ENCODE measurements around the gene CCL21.

Gene CCL21

DNA sequence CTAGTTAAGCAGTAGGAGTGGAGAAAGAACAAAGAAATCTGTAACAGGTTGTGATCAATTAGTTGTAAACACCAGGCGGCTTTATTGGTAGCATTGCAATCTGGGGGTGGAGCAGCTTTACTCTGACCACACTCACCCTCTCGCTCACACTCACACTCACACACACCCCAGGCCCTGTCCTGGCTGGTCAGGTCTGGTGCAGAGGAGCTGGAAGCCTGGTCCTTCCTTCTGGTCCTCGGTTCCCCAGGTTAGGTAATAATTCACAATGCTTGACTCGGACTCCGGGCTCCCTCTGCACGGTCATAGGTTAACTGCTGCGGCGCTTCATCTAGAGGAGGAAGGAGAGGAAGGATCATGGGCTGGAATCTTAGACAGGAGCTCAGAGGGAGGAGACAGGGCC is 20.4 kb downstream of the CCL21 start:
- peaks cover 0 to 56% (median 31%) of the 10 kb centered on the region in 4 donors for H3K4me1 ChIP-seq
- DNase-seq, result no peak
- H3K27me3 ChIP-seq, result no peaks in the 10 kb centered on the region
- no peak overlapping the region for H3K27ac ChIP-seq
- intact Hi-C loops (cut with DNase I; ENCODE audit: low total_unique reads), result no loop called here
- H3K36me3 ChIP-seq, result peaks cover 0 to under 1% (median 0%) of the 10 kb centered on the region in 3 donors
- no peaks in the 10 kb centered on the region for H3K9me3 ChIP-seq
- H3K4me3 ChIP-seq, result no peak overlapping the region
- TF ChIP-seq, protein P1, sequence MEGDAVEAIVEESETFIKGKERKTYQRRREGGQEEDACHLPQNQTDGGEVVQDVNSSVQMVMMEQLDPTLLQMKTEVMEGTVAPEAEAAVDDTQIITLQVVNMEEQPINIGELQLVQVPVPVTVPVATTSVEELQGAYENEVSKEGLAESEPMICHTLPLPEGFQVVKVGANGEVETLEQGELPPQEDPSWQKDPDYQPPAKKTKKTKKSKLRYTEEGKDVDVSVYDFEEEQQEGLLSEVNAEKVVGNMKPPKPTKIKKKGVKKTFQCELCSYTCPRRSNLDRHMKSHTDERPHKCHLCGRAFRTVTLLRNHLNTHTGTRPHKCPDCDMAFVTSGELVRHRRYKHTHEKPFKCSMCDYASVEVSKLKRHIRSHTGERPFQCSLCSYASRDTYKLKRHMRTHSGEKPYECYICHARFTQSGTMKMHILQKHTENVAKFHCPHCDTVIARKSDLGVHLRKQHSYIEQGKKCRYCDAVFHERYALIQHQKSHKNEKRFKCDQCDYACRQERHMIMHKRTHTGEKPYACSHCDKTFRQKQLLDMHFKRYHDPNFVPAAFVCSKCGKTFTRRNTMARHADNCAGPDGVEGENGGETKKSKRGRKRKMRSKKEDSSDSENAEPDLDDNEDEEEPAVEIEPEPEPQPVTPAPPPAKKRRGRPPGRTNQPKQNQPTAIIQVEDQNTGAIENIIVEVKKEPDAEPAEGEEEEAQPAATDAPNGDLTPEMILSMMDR (IDR thresholded peaks at IDR 0.05), result no peak

GRCh38 chr9:34689116-34689470 is 20.8 kb downstream of the CCL21 start:
- no peak overlapping the region for H3K4me3 ChIP-seq
- H3K9me3 ChIP-seq, result no peaks in the 10 kb centered on the region
- H3K36me3 ChIP-seq, result peaks cover 0 to 4% (median 0%) of the 10 kb centered on the region in 3 donors
- H3K27me3 ChIP-seq, result no peaks in the 10 kb centered on the region
- no peak for DNase-seq
- TF ChIP-seq, protein P1 (IDR thresholded peaks at IDR 0.05), result no peak
- H3K4me1 ChIP-seq, result peaks cover 0 to 56% (median 31%) of the 10 kb centered on the region in 4 donors
- H3K27ac ChIP-seq, result no peak overlapping the region
- intact Hi-C loops (cut with DNase I; ENCODE audit: low total_unique reads), result no loop called here

DNA sequence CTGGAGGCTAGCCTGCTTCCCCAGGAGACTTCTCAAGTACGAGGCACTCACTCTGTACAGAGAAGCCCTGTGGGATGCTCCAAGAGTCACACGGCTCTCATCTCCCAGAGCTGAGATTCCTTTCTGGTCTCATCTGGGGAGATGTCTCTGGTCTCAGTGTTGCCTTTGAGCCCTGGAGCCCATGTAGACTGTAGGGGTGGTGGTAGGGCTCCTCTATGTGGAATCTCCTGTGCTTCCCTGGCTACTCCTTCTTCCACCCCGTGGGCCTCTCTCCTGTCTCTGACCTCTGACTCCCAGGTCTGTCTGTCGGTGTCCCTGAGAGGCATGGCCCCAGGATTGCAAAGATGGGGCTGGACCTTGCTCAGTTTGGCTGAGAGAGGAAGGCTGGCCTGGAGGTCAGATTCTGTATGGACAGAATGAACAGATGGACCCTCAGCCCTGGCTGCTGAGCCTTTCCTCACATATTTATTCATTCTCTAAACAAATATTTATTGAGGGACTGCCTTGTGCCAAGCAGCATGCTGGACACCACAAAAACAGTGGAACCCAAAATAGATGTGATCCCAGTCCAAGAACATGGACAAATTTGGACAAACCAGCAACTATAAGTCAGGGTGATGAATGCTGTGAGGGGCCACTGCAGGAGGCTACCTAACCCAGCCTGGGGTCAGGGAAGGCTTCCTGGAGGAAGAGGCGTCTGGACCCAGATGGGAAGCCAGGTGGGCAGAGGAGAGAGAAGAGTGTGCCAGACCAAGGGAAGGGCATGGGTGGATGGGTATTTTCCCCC is 21.4 kb downstream of the CCL21 start:
- H3K4me3 ChIP-seq, result no peak overlapping the region
- peaks cover 0 to 4% (median 0%) of the 10 kb centered on the region in 3 donors for H3K36me3 ChIP-seq
- no peaks in the 10 kb centered on the region for H3K27me3 ChIP-seq
- TF ChIP-seq, protein P1 (IDR thresholded peaks at IDR 0.05), result no peak
- DNase-seq, result no peak
- peaks cover 0 to 56% (median 31%) of the 10 kb centered on the region in 4 donors for H3K4me1 ChIP-seq
- intact Hi-C loops (cut with DNase I; ENCODE audit: low total_unique reads), result no loop called here
- no peaks in the 10 kb centered on the region for H3K9me3 ChIP-seq
- H3K27ac ChIP-seq, result no peak overlapping the region

GRCh38 chr9:34687276-34688030 is 22.5 kb downstream of the CCL21 start:
- intact Hi-C loops (cut with DNase I; ENCODE audit: low total_unique reads), result no loop called here
- Histone ChIP-seq H3K9me3 (no peaks in the 10 kb centered on the region), H3K36me3 (peaks cover 0 to 10% (median 0%) of the 10 kb centered on the region in 3 donors), H3K4me1 (peaks cover 0 to 56% (median 31%) of the 10 kb centered on the region in 4 donors), H3K27ac (no peak overlapping the region), H3K27me3 (no peaks in the 10 kb centered on the region), H3K4me3 (no peak overlapping the region)
- TF ChIP-seq, protein P1 (IDR thresholded peaks at IDR 0.05), result no peak
- no peak for DNase-seq

GRCh38 chr9:34686732-34687131 is 23.2 kb downstream of the CCL21 start:
- intact Hi-C loops (cut with DNase I; ENCODE audit: low total_unique reads), result no loop called here
- no peak for DNase-seq
- Histone ChIP-seq H3K36me3 (peaks cover 0 to 14% (median 0%) of the 10 kb centered on the region in 3 donors), H3K9me3 (no peaks in the 10 kb centered on the region), H3K27ac (no peak overlapping the region), H3K4me1 (peaks cover 0 to 56% (median 31%) of the 10 kb centered on the region in 4 donors), H3K27me3 (no peaks in the 10 kb centered on the region), H3K4me3 (no peak overlapping the region)
- TF ChIP-seq, protein P1 (IDR thresholded peaks at IDR 0.05), result no peak

Measured in tibial artery (tissue), 4 donors.